Stimulated activated CD4-positive, alpha-beta T cell treated with anti-CD3 and anti-CD28 coated beads, Interleukin-2, amount 100 ng/mL, for 4 hours (primary cell): ENCODE results near the gene AKAP17A.
"Not testable (repeated sequence)": the region's sequence is repeated elsewhere in the genome, so short reads cannot be mapped to it uniquely, and the experiment has no call there.

Source experiments
- DNase-seq: peaks from one replicate; pipeline ENCODE4 v3.0.0-alpha.2; 2020; ENCODE audit warnings: low read depth

Gene AKAP17A

DNA sequence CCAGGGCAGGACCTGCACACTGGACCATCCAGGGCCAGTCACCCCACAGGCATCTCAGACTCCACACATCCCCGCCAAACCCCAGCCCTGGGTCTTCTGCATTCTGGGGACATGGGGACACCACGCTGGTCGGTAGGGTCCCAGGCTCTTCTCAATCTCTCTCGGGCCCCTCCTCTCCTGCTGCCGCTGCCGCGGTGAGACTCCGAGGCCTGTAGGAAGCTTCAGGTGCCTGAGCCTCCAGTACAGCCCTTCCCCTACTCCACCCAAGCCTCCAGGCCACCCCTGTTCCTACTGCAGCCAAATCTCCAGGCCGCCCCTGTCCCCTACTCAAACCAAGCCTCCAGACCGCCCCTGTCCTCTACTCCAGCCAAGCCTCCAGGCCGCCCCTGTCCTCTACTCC is 17.9 kb downstream of the AKAP17A start:
- DNase-seq = no peak

DNA sequence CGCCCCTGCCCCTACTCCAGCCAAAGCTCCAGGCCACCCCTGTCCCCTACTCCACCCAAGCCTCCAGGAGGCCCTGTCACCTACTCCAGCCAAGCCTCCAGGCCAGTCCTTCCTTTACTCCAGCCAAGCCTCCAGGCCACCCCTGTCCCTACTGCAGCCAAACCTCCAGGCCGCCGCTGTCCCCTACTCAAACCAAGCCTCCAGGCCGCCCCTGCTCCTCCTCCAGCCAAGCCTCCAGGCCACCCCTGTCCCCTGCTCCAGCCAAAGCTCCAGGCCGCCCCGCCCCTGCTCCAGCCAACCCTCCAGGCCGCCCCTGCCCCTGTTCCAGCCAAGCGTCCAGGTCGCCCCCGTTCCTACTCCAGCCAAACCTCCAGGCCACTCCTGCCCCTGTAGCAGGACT is 18.4 kb downstream of the AKAP17A start:
- DNase-seq = no peak

DNA sequence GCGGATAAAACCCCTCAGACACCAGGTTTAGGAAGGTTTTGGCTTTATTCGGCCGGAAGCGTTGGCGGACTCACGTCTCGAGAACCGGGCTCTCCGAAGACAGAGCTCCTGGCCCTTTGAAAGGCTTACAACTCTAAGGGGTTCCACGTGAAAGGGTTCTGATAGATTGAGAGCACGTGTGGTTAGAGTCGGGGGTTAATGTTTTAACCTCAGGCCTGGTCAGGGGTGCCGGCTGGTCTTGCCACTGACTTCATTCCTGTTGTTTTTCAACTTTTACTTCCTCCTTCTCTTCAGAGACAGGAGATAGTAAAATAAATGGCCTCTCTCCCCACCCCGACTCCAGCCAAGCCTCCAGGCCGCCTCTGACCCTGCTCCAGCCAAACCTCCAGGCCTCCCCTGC is 18.8 kb downstream of the AKAP17A start:
- no peak for DNase-seq

DNA sequence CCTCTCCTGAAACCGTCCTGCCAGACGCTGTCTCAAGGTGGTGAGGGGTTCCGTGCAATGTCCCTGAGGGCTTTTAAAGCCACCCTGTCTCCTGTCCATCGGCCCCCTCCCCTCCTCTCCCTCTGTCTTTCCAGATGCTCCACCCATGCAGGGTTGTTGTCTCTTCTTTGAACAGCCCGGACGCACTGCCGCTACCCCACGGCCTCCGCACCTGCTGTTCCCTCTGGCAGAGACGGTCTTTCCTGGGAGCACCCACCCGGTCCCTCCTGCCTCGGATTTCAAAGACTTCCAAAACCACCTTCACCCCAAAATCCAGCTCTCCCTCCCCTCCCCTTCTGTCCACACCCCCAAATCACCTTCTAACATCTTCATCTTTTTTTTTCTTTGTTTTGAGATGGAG is 19.3 kb downstream of the AKAP17A start:
- DNase-seq = no peak

DNA sequence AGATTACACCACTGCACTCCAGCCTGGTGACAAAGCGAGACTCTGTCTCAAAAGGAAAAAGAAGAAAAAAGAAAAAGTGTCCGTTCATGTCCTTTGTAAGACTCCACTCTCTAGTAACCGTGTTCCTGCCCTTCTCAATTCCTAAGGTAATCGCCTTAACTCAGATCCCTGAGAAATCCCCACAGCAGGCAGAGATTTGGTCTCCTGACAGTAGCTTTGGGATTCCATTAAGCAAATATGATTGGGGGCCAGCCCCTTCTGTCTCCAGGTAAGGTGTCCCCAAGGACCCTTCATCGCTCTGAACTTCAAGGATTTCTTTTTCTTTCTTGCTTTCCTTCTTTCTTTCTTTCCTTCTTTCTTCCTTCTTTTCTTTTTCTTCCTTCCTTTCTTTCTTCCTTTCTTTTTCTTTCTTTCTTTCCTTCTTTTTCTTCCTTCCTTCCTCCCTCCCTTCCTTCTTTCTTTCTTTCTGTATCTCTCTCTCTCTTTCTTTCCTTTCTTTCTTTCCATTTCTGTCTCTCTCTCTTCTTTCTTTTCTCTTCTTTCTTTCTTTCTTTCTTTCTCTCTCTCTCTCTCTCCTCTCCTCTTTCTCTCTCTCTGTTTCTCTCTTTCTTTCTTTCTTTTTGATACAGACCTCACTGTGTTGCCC is 21.4 kb downstream of the AKAP17A start:
- DNase-seq = no peak

DNA sequence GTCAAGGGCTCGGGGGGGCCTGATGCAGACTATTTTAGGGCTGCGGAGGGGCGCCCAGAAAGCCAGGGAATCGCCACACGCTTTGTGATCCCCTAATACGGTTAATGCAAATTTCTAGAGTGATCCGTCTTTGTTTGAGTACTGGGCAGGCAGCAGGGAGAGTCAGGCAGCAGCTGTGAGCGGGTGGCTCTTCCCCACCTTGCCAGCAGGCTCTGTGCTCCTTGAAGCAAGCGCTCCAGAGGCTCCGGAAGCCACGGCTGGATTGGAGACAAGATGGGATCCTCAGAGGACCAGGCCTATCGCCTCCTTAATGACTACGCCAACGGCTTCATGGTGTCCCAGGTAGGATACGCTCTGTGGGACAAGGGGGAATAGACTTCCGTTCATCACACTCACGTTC is 23.5 kb downstream of the AKAP17A start, which contains the start of gene ASMT:
Gene ASMT, plus strand, starts transcription at position 133 of the 400 bp plus-strand sequence. Its CDS starts 141 bp downstream, at position 274.
- no peak for DNase-seq

DNA sequence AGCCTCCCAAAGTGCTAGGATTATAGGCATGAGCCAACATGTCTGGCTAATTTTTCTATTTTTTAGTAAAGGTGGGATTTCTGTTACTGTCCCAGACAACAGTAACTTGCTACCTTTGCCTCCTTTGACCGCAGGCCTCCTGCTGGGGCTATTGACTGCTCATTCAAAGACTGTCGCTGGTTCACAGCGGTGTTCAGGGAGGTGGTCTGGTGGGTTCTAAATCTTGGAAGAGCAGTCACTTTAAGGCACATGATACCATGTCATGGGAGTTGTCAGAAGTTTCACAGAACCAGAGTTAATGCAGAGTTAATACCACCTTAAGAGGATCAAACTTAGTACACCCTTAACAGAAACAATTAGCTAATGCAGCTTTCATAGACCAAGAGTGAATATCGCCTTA is 27.3 kb downstream of the AKAP17A start:
- no peak for DNase-seq

DNA sequence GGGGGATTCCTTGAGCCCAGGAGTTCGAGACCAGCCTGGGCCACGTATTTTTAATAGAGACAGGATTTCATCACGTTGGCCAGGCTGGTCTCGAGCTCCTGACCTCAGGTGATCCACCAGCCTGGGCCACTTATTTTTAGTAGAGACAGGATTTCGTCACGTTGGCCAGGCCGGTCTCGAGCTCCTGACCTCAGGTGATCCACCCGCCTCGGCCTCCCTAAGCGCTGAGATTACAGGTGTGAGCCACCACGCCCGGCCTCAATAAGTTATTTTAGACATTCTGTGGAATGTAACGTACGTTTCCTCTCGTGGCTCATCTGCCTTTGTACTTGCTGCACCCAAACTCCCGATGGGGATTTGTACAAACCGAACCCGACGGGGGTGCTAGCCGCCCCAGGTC is 32.3 kb downstream of the AKAP17A start:
- DNase-seq = no peak

DNA sequence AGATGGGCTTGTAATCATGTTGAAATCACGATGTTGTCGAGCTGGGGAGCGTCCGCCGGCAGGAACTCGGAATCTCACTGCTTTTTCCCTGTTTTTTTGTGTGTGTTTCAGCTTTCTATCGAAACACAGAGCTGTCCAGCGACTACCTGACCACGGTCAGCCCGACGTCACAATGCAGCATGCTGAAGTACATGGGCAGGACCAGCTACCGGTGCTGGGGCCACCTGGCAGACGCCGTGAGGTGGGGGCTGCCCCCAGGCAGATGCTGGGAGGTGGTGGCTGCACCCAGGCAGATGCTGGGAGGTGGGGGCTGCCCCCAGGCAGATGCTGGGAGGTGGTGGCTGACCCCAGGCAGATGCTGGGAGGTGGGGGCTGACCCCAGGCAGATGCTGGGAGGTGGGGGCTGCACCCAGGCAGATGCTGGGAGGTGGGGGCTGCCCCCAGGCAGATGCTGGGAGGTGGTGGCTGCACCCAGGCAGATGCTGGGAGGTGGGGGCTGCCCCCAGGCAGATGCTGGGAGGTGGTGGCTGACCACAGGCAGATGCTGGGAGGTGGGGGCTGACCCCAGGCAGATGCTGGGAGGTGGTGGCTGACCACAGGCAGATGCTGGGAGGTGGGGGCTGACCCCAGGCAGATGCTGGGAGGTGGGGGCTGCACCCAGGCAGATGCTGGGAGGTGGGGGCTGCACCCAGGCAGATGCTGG is 32.9 kb downstream of the AKAP17A start:
- DNase-seq = not testable (repeated sequence)

DNA sequence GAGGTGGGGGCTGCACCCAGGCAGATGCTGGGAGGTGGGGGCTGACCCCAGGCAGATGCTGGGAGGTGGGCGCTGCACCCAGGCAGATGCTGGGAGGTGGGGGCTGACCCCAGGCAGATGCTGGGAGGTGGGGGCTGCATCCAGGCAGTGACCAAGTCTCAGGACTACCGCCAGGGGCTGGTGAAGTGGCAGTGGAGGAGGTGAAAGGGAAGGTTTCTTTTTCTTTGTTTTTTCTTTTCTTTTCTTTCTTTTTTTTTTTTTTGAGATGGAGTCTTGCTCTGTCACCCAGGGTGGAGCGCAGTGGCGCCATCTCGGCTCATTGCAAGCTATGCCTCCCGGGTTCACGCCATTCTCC is 33.4 kb downstream of the AKAP17A start:
- not testable (repeated sequence) for DNase-seq

DNA sequence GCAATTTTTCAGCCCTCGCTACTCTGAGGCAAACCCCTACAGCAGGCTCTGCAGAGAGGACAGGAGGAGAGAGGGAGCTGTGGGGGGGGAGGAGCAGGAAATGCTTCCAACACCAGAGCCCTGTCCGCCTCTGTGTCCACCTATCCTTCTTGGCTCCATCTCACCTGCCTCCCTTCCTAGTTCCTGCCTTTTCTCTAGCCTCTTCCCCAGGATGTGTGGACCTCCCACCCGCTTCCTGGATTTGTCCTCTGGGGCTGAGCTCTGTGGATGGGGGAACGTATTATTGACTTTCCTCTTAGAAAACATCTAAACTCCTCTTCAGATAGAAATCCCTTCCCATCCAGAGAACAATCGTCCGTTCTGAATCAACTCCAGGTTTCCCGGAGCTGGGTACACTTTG is 37.8 kb downstream of the AKAP17A start:
- no peak for DNase-seq

DNA sequence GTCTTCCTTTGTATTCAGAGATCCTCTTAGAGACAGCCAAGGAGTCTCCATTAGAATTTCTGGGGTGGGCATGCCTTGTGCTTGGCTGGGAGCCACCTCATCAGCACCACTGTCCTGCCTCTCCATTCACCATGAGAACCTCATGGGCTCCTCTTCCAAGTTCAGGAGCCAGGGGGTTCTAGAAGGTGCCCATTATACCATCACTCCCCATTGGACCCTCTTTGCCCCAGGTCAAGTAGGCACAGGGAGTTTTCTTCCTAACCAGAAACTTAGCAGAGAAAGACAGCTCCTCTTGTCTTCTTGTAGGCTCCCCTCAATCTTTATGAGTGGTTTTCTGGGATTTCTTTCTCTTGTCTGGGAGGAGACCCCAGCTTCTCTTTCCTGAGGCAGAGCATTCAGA is 54.6 kb downstream of the AKAP17A start:
- no peak for DNase-seq

DNA sequence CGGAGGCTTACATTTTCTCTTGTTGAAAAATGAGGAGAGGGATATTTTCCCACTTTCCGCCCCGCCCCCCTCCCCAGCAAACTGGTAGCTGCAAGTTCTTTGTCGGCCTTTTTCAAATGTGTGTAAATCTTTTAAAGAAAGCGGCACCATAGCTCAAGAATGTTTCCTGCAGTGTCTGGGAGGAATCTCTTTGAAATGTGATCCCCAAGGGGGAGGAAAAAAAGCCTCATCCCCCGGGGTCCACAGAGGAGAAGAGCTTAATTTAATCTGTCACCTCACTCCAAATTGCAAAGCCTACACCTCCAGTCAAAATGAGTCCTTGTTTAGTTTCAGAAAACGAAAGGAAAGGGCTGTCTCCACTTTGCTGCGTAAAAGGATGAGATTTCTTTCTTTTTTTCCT is 58.2 kb downstream of the AKAP17A start:
- no peak for DNase-seq
